GM21526 (cell line): ENCODE measurements around the gene HEBP2.
"Not testable (repeated sequence)": the region's sequence is repeated elsewhere in the genome, so short reads cannot be mapped to it uniquely, and the experiment has no call there.

Experiments used
- ATAC-seq: cut with Tn5 transposase; IDR thresholded peaks from one replicate; pipeline ENCODE4 v1.9.1; 2021; ENCODE audit warnings: moderate library complexity; ENCODE audit not compliant: unreplicated experiment, low FRiP score

The HEBP2 gene

DNA sequence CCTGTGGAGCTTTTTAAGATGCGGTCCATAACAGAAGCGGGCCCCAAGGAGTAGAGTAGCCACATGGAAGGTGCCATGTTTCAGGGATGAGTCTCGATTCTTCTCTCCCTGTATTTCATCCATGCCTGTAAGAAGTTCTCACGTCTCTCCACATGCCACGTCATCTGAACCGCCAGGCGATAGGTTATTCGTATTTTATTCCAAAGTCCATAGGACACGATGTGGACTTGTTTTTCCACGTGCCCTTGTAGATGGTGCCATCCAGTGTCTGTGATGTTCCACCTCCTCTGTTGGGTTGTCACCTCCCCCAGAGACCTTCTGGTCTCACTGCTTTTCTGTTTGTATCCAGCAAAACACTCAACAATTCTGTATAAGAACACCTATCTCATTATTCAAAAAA is 17.6 kb downstream of the HEBP2 start:
- ATAC-seq: no peak

DNA sequence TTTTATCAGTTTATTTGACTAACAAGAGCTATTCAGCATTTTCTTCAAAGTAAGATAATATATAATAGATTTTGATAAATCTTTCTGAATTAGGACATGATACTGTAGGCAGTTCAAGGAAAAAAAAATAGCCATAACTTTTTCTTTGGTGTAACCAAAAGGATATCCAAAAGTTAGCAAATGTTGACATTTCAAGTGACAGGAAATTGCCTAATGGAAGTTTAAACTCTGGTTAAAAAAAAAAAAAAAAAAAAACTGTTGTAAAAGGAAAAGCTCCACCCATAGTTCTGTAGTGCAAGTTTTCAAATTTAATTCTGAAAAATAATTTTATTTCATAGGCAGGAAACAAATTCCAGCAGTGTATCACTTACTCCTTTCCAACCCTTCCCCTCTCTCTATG is 18.8 kb downstream of the HEBP2 start:
- ATAC-seq: no peak

DNA sequence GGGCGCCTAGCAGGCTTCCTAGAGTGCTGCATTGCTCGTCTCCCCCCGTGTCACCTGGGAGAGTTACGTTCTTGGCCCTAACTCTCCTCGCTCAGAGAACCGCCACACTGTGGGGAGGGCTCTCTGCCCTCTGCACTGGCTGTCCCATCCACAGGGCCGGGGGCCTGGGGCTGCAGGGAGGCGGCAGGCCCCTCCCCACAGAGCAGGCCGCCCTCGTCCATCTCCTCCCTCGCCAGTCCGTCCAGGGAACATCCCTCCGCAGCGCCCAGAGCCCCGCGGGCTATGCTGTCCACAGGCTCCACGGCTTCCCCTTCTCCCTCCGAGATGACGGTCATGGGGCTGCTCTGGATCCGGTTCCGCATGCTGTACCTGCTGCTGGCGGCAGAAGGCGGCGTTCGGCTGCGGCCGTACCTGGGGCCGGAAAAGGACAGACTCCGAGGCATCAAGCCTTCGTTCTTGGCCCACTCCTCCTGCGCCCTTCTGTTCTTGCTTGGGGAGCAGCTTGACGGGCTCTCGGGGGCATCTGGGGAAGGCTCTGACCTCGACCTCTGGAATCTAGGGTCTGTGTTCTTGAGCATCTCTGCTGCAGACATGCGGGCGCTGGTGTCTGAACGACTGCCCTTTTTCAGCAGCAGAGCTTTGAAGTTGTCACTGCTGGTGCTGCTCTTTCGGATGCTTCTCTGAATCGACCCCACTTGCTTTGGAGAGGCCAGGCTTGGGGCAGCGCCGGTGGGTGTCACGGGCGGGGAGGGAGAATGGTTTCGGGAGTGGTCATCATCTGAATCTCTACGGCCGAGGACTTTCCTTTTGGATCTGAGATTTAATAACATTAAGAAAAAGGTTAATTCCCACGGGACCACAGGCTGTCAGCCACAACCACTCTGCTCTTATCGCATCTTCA is 20.2 kb downstream of the HEBP2 start:
- no peak for ATAC-seq

DNA sequence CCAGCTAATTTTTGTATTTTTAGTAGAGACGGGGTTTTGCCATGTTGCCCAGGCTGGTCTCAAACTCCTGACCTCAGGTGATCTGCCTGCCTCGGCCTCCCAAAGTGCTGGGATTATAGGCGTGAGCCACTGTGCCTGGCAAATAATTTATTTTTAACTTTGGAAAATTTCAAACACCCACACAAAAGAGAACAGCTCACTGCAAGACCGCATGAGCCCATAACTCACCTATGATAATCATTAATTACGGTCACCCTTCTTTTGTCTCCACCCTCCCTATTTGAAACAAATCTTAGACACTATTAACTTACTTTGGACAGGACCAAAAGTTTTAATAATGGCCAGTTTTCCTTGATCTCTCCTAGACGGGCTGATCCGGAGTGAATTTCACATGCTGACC is 21.2 kb downstream of the HEBP2 start:
- not testable (repeated sequence) for ATAC-seq

DNA sequence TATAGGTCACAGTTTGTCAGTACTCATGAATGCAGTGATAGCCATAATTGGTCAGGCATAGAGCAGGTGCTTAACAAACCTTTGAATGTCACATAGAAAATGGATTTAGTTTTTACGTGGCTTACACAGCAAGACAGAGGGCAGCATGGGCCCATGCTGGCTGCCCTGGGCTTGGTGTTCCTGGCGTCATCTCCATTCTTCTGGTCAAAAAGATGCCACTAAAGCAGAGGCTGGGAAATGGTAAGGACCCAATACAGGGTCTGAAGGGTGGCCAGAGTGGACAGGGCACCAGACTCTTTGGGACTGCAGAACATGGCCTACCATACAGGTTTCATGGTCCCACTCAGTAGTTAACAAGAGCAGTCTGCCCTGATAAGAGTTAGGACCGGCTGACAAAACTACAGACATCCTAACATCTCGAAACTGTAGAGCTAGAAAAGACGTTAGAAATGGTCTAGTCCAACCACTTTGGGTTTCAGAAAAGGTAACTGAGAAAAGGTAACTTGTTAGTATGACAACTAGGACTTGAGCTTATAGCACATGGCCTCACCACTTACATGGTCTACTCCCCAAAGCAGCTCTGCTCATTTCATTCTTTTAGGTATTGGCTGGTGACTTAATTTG is 22.6 kb downstream of the HEBP2 start:
- ATAC-seq: no peak

DNA sequence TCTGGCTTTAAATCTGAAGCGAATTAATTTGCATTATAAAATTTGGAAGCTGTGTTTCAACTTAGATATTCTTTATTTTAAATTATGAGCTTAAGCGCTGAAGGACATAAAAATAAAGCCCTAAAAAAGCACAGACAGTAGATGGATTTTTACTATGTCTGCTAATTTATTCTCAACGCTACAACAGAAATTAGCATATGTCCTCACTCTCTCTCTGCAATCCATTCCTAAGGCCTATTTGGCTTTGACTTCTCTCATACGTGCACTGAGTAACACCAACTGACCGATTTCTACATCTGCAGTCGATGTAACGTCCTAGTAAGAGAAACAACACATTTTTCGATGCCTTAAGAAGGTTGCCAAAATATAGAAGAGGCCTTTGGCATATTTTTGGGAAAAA is 23.7 kb downstream of the HEBP2 start:
- no peak for ATAC-seq

DNA sequence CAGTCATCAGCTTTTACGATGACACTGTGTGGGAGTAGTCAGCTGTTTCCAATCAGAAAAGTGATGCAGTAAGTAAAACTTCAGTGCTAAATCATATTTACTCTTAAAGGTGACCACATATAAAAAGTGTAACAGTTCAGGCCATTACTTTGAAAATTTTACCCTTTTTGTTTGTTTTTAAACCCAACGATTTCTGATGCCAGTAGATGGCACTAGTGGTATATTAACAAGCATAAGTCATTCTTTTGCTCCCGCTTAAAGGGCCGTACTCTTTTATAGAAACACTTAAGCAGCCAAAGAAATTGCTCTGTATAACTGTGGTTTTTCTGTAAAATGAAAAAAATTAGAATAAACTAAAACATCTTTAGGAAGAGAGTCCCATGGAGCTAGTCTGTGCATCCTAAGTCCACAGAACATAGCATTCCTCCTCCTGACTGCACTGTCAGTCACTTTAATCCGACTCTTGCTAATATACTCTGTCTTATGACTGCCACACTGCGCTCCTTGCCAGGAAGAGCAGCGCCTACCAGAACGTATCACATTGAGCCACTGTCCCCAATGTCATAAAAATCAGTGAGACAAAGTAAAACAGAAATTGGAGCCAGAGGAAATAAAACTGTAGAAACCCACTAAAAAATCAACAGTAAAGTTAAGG is 25.0 kb downstream of the HEBP2 start:
- no peak for ATAC-seq

DNA sequence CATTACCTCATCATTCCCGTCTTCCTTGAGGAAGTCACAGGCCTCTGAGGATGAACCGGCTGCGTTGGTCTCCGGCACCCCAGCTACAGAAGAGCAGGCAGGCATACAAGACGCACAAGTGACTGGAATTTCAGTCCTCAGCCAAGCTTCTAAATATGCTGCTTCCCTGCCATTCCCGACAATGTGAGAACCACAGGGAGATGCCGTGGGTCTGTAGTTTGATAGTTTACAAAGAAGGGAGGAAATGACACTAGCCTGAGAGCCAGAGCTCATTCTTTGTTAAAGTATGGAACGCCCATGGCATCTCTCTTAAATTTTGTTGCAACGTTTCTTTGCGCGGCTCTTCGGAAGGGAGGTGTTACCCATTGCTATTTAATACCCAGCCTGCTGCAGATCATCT is 25.7 kb downstream of the HEBP2 start:
- no peak for ATAC-seq

DNA sequence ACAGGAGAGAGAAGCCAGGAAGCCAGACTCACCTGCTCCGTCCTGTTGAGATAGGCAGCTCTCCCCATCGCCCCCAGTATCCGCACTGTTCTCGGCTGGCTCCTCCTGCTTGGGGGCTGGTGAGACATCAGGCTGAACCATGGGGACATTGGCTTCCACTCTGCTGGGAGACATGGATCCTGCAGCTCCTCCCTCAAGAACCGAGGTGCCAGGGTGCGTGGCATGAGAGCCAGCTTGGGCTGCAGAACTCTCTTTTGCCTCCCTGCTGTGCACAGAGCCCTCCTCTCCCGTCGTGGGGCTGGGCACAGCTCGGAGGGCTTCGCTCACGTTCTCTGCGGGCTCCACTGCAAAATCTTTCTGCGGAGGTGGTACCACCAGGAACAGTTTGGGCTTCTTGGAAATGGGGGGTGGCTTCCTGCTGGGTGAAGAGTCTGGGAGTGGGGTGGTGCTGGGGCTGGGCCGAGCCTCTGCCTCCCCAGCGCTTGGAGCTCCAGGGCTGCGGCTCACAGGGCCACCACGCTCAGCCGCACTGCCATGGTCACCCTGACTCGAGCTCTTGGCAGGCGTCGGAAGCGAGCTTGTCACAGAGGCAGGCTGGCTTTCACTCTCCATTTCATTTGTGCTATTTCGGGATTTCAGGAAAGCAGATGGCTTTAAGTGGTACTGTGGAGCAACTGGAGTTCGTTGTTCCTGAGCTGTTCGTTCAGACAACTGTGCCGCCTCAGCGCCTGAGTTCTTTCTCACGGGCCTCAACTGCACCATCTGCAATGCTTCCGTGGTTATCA is 26.5 kb downstream of the HEBP2 start:
- ATAC-seq: no peak

DNA sequence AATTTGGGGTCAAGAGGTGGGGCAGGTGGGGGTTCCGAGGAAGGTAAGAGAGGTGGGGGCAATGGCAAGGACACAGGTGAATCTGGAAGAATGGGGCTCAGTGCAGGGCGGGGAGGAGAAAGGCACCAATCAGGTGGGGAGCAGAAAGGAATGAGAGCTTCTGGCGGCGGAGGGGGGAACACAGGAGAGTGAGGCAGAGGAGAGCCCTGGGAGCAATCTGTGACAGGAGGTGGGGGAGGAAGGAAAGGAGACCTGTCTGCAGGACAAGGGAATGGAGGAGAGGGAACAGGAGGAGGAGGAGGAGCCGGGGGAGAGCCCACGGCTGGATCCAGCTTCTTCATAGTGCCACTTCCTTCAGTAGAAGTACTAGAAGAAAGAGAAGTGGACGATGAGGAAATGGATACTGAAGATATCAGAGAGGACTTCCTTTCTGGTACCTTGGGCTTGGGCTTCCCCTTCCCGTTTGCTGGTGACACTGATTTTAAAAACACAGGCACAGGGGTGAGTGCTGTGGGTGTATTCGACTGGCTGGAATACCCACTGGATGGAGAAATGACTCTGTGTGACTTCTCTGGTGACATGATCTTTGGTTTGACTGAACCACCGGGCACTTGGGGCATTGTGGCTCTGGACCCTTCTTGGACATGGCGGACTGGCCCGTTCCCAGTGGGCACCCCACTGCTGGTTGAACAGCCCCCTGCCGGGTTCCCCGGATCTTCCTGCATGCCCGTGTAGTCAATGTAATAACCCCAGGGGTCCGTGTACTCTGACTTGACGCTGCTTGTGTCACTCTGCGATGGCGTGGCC is 27.4 kb downstream of the HEBP2 start:
- ATAC-seq: no peak

DNA sequence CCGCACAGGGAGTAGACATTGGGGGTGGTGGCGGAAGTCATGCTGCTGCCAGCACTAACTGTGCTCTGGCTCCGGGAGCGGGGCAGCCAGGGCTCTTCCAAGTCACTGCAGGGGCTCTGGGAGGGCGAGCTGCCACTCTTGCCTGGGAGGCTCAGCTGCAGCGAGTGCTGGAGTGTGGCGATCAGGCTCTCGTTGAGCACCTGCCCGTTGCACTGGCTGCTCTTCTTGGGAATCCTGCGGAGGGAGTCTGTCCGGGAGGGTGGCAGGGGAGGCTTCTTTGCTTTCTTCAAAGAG is 28.0 kb downstream of the HEBP2 start:
- no peak for ATAC-seq

DNA sequence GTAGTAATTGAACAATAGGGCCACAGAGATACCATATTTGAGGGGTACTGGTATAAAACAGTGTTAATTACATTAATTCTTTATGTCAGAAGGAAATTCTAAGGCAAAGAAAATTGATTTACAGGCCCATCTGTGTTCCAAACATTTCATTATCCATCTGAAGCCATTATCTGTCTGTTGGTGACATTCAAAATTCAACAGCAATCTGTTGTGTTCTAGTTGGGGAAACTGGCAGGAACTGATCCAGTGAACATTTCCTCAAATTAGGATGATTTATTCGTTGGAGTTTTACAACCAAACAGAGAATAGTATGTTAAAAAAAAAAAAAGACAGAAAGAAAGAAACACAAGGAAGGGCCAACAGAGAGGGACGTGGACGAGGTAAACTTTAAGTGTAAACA is 30.1 kb downstream of the HEBP2 start:
- no peak for ATAC-seq

DNA sequence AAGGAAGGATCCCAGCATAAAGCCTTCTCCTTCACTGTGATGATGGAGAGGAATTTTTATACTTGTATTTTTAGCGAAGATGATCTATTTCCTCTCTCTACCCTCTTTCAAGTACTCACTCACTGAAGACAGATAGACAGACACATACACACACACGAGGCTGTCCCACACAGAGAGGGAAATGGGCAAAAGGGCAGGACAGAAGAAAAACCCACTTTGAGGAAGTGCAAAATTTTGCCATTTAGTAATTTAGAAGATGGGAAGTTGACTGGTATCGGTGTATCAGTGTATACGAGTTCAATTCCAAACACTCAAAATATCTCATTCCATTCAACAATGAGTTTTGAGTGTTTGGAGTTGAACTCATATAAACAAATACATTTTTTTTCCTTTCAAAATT is 30.9 kb downstream of the HEBP2 start:
- no peak for ATAC-seq

DNA sequence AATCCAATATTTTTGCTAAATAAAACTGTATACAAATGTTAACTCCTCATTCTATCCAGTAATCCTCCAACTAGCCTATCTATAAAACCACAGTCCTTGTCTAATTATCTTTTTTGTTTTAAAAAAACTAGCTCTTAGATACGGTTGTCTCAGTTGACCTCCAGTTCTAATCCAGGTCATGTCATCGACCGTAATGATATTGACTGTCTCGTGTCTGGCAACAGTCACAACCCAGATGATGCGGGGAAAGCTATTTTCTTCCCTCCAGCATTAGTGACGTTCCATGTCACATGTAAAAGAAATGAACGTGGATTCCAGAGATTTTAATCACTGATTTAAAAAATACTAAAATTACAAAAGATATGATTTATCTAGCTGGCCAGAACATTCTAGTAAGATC is 35.5 kb downstream of the HEBP2 start:
- ATAC-seq: no peak

DNA sequence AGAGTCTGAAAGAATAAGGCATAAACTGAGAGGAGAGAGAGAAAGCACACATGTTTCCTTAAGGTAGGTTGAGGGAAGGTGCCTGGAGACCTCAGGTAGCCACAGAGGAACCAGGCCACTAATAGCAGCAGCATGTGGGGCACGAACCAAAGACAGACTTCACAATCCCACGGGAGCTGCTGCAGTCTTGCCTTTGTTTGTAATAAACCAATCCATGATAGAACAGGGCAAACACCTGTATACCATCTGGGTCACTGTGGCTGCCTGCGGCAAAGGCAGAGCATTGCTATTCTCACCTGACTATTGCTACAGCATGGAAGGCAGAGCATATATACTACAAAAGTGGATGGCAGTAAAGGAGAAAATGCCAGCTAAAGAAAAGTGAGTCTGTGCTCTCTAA is 36.3 kb downstream of the HEBP2 start:
- ATAC-seq: no peak

DNA sequence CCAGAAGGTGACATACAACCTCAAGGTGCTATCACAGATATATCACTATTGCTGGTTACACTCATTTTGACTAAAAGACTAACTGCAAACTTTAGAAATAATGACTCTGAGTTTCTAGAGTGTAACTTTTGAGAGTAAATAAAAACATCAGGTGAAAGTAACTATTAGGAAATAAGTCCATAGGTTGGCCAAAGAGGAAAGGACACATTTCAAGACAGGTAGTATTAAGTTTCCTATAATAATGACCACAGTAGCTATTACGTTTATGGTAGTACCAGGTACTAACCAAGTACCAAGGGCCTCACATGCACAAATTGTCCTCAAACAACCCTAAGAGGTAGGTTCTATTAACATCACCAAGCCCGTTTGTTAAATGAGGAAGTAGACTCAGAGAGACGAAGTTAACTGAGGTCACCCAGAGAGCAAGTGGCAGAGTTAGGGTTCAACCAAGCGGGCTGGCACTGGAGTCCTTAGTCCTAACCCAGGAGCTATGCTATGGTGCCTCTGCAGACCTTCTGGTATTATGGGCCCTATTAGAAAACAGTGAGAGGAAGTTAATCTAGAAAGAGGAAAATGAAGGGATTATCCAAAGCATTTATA is 36.8 kb downstream of the HEBP2 start:
- ATAC-seq: no peak

DNA sequence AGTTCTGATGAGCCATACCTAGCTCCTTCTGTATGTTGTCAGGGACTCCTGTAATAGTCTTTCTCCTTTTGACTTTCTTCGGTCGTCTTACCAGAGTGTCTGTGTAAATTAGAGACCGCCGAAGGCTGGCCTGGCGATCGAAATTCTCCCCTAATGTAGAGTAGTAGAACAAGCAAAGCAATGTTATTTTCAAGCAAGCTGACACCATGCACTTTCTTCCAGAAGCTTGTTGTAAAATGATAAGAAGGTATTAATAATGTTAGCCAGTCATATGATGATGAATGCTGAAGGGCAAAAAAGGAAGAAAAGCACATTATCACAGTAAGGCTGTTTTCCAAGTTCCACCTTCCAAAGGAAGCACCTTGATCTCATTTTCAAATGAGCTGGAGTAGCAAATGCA is 37.9 kb downstream of the HEBP2 start:
- no peak for ATAC-seq

DNA sequence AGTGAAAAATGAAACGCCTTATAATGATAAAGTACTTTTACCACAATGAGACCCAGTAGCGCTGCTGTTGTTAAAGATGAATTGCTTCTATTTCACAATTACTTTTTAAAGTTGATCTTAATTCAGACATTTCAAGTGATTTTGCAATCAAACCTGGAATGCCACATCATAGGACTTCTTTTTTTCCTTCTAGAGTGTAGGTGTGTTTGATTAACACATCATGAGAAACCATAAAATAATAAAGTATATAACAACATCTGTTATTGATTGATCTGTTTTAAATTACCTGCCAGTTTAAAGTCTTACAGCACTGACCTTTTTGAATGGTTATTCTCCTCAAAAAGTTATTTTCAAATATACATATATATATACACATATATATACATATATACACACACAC is 38.6 kb downstream of the HEBP2 start:
- ATAC-seq: no peak

DNA sequence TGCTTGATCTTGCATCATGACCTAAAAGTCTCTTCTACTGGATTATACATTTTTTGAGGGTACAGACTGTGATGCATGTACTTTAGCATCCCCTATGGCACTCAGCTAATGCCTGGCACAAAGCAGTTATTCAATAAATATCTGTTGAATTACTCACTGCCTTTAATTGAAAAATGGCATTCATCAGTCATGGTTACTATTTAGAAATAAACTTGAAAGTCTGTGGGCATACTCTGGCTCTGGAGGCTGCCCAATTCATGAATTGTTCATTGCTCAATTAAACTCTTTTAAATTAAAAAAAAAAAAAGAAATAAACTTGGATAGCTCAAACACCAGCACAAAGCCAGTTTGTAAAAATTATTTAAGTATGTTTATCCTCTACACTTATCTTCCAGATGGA is 40.0 kb downstream of the HEBP2 start:
- no peak for ATAC-seq

DNA sequence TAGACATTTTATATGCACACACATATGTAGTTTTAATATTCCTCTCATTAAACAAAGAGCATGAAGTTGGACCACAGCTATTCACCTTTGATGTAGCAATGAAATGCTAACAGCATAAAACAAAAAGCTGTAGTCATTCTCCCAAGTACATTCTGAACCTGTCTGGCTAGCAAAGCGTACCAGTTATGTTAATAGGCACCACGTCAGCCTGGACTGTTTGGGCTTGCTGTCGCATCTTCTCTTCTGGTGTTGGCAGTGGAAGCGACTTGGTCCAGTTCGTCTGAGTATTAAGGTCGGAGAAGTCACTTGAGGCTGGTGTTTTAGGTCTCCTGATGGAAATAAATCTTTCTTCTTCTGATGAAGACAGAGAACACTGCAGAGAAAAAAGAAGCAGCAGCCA is 42.8 kb downstream of the HEBP2 start:
- no peak for ATAC-seq
